Measurements from ENCODE around the gene NAPG.
"Not testable (repeated sequence)": the region's sequence is repeated elsewhere in the genome, so short reads cannot be mapped to it uniquely, and the experiment has no call there.

NAPG gene

GRCh38 chr18:10524507-10525370, 1.1 kb upstream of the NAPG start:
- peak overlapping the region; percentile 86 for H3K4me3 Mint-ChIP-seq
- H3K4me1 Mint-ChIP-seq, result peaks cover 33% of the 10 kb centered on the region
- peak overlapping the region; percentile 72 for H3K27ac Mint-ChIP-seq
- no peaks in the 10 kb centered on the region for H3K9me3 Mint-ChIP-seq
- no peaks in the 10 kb centered on the region for H3K36me3 Mint-ChIP-seq
- ATAC-seq (no peak), DNase-seq (ENCODE audit: low spot score in 2 of 2) (no peak)

DNA sequence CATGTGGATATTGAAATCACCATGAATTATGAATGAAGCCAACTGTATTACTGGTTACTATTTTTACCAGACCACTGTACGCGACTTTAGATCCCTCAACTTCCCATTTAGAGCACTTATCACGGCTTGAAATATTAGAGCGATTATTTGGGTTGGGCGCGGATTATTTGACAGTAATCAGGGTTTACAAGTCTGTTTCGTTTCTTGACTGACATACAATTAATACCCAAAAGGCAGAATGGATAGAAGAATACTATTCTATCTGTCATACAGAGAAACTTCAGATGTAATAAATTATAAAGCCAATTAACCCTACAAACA, 496 bp upstream of the NAPG start:
- H3K36me3 Mint-ChIP-seq, result peaks cover 3% of the 10 kb centered on the region
- ATAC-seq (no peak), DNase-seq (ENCODE audit: low spot score in 2 of 2) (no peak)
- H3K9me3 Mint-ChIP-seq, result no peaks in the 10 kb centered on the region
- H3K4me1 Mint-ChIP-seq, result peaks cover 39% of the 10 kb centered on the region
- H3K4me3 Mint-ChIP-seq, result peak overlapping the region; percentile 86
- H3K27ac Mint-ChIP-seq, result peak overlapping the region; percentile 72

- peaks cover 46% of the 10 kb centered on the region for H3K4me1 Mint-ChIP-seq
- H3K27ac Mint-ChIP-seq, result peak overlapping the region; percentile 90
Observed at GRCh38 chr18:10526561-10526949, 728 bp downstream of the NAPG start.

DNA sequence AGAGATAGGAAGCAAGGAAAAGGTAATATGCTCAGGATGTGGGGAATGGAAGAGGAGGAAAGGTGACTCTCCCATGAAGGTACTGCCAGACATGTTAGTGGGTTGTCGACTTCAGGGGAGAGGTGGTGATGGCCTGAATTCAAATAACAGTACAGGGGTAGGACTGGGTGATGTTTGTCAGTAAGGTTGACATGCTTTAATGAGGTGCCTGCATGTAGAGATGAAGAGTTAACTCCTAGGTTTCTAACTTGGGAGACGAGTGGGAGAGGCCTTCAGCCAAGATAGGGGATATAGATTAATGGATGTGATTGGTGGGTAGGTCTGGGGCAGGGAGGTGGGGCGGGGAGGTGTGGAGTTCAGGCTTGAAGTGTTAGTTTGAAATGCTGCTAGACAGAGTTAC, 2.6 kb downstream of the NAPG start:
- H3K4me1 Mint-ChIP-seq, result peaks cover 46% of the 10 kb centered on the region
- H3K9me3 Mint-ChIP-seq, result no peaks in the 10 kb centered on the region
- DNase-seq (ENCODE audit: low spot score in 2 of 2) (no peak), ATAC-seq (no peak)
- peak overlapping the region; percentile 29 for H3K27ac Mint-ChIP-seq
- peak overlapping the region; percentile 86 for H3K4me3 Mint-ChIP-seq
- H3K36me3 Mint-ChIP-seq, result peaks cover 30% of the 10 kb centered on the region

More at GRCh38 chr18:10526561-10526949, 728 bp downstream of the NAPG start:
- no peaks in the 10 kb centered on the region for H3K9me3 Mint-ChIP-seq
- no peak for ATAC-seq
- no peak for DNase-seq (ENCODE audit: low spot score in 2 of 2)
- peaks cover 13% of the 10 kb centered on the region for H3K36me3 Mint-ChIP-seq
- peak overlapping the region; percentile 86 for H3K4me3 Mint-ChIP-seq

DNA sequence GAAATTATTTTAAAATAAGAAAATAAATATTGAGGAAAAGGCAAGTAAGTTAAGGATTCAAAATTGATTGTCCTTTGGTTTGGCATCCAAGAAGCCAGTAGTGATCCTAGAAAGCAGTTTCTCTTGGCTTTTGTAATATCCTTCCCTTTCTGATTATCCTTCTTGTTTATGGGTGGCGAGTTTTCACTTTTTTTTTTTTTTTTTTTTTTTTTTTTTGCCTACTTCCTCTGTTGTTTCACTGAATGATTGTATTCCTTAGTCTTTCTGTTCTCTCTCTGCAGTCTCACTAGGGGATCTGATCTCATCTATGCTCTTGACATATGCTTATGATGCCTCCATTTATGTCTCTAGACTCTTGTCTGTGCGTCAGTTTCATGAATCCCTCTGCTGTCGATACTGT, 4.2 kb downstream of the NAPG start:
- H3K27ac Mint-ChIP-seq, result peak overlapping the region; percentile 90
- DNase-seq (ENCODE audit: low spot score in 2 of 2), result no peak
- H3K4me1 Mint-ChIP-seq, result peaks cover 38% of the 10 kb centered on the region
- peaks cover 43% of the 10 kb centered on the region for H3K36me3 Mint-ChIP-seq
- ATAC-seq, result no peak
- no peaks in the 10 kb centered on the region for H3K9me3 Mint-ChIP-seq
- peak overlapping the region; percentile 59 for H3K4me3 Mint-ChIP-seq

DNA sequence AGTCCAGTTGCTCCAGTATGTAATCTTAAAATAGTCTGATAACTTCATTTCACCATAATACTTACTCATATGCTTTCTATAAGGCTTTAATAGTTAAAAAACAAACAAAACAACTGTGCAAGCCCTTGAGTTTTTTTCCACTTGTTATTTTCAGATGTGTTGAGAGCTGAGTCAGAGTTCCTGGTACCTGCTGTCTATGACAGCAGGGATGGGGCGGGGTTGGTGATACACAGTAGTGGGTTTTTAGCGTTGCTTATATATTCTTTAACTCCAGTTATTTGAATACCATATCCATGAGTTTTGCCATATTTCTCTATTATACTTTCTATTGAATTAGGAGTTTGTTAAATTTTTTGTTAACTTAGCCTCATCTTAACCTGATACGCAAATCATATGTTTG, 5.0 kb downstream of the NAPG start:
- Mint-ChIP-seq H3K36me3 (peaks cover 43% of the 10 kb centered on the region), H3K9me3 (no peaks in the 10 kb centered on the region), H3K4me1 (peaks cover 34% of the 10 kb centered on the region), H3K27ac (peak overlapping the region; percentile 90), H3K4me3 (peak overlapping the region; percentile 59)
- ATAC-seq, result peak; percentile 75
- DNase-seq (ENCODE audit: low spot score in 2 of 2), result no peak

DNA sequence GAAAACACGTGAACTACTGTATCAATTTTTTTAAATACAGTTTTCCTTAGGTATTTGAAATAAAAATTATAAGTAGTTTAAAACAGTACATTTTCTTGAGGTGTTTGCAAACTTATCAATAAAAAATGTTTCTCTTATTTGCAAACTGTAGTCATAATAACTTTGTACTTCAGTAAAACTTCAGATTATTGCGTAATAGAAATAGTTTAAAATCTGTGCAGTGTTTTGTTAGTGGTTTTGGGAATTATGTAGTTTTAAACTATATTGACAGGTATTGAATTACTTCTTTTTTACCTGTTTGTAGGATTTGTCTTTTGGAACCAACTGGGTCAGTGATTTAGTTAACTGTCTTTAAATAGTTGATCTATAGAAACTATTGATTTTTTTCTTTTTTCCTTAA, 7.3 kb downstream of the NAPG start:
- no peak for DNase-seq (ENCODE audit: low spot score in 2 of 2)
- no peak for ATAC-seq
- Mint-ChIP-seq H3K36me3 (peaks cover 51% of the 10 kb centered on the region), H3K4me3 (no peak overlapping the region), H3K27ac (no peak overlapping the region), H3K4me1 (peaks cover 38% of the 10 kb centered on the region), H3K9me3 (no peaks in the 10 kb centered on the region)

DNA sequence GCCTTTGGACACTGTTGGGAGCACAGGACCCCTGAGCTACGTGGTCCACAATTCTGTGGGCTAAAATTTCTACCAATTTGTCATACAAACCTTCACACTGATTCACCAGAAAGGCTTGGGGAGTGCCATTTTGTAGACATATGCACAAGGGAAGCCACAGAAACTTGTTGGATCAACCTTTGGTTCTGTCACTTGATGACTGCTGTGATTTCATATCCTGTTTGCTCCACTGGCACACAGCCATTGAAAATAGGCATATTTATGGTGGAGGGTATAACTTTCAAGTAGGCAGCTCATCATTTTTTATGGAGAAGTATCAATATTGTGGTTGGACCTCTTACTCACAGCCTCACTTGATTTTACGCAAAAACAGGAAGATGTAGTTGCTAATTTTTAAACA, 10.5 kb downstream of the NAPG start:
- no peaks in the 10 kb centered on the region for H3K9me3 Mint-ChIP-seq
- DNase-seq (ENCODE audit: low spot score in 2 of 2) (no peak), ATAC-seq (peak; percentile 94)
- H3K4me3 Mint-ChIP-seq, result no peak overlapping the region
- peaks cover 69% of the 10 kb centered on the region for H3K36me3 Mint-ChIP-seq
- peaks cover 15% of the 10 kb centered on the region for H3K4me1 Mint-ChIP-seq
- H3K27ac Mint-ChIP-seq, result peak overlapping the region; percentile 63

DNA sequence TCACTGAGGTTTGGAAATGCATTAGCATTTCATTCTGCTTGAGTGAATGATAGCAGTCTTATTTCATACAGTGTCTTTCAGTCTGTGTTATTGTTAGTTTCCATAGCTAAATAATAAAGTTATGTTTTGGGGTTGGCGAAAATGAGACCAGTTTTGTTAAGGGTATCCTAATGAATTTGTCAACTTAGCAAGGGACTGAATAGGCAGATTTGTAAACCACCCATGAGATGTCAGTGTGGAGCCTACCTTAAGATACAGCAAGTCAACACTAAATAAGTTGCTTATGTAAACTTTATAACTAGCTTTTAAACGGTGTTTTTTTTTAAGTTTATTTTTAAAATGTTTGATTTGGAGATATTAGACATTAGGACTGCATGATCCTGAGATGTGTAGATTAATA, 11.9 kb downstream of the NAPG start:
- DNase-seq (ENCODE audit: low spot score in 2 of 2), result no peak
- no peak overlapping the region for H3K27ac Mint-ChIP-seq
- peaks cover 15% of the 10 kb centered on the region for H3K4me1 Mint-ChIP-seq
- no peaks in the 10 kb centered on the region for H3K9me3 Mint-ChIP-seq
- ATAC-seq, result no peak
- H3K36me3 Mint-ChIP-seq, result peaks cover 71% of the 10 kb centered on the region
- H3K4me3 Mint-ChIP-seq, result no peak overlapping the region

DNA sequence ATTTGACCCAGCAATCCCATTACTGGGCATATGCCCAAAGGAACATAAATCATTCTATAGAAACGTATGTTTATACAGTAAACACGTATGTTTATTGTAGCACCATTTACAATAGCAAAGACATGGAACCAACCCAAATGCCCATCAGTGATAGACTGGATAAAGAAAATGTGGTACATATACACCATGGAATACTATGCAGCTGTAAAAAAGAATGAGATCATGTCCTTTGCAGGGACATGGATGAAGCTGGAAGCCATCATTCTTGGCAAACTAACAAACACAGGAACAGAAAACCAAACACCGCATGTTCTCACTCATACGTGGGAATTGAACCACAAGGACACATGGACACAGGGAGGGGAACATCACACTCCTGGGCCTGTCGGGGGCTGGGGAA, 13.3 kb downstream of the NAPG start:
- H3K4me1 Mint-ChIP-seq, result peaks cover 15% of the 10 kb centered on the region
- not testable (repeated sequence) for DNase-seq (ENCODE audit: low spot score in 2 of 2); ATAC-seq; H3K9me3 Mint-ChIP-seq; H3K4me3 Mint-ChIP-seq; H3K27ac Mint-ChIP-seq
- H3K36me3 Mint-ChIP-seq, result peaks cover 71% of the 10 kb centered on the region

- Mint-ChIP-seq H3K4me3 (no peak overlapping the region), H3K27ac (no peak overlapping the region), H3K9me3 (no peaks in the 10 kb centered on the region), H3K4me1 (no peaks in the 10 kb centered on the region), H3K36me3 (peaks cover 93% of the 10 kb centered on the region)
- DNase-seq (ENCODE audit: low spot score in 2 of 2) (no peak), ATAC-seq (no peak)
Observed at GRCh38 chr18:10543277-10543676, 17.4 kb downstream of the NAPG start.

DNA sequence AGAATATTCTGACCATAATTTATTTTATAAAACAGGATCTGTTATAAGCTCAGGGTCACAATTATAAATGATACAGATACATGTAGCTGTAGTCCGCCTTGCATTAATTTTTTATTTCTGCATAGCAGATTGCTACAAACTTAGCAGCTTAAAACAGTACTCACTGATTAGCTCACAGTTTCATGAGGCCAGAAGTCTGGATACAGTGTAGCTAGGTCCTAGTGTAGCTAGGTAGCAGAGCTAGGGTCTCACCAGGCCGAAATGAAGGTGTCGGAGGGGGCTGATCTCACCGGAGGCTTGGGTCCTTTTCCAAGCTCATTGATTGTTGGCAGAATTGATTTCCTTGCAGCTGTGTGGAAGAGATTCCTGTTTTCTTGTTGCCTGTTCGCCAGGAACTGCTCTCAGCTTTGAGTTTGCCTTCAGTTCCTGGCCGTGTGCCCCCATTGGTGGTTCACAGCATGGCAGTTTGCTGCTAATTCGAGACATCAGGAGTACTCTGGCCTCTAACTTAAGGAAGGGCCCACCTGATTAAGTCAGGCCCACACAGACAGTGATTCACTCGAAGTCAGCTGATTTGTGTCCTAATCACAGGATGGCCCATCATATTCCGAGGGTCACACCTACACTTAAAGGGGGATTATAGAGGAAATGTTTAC, 18.4 kb downstream of the NAPG start:
- H3K4me1 Mint-ChIP-seq, result no peaks in the 10 kb centered on the region
- H3K9me3 Mint-ChIP-seq, result no peaks in the 10 kb centered on the region
- peaks cover 95% of the 10 kb centered on the region for H3K36me3 Mint-ChIP-seq
- DNase-seq (ENCODE audit: low spot score in 2 of 2) (no peak), ATAC-seq (no peak)
- H3K4me3 Mint-ChIP-seq, result no peak overlapping the region
- no peak overlapping the region for H3K27ac Mint-ChIP-seq

DNA sequence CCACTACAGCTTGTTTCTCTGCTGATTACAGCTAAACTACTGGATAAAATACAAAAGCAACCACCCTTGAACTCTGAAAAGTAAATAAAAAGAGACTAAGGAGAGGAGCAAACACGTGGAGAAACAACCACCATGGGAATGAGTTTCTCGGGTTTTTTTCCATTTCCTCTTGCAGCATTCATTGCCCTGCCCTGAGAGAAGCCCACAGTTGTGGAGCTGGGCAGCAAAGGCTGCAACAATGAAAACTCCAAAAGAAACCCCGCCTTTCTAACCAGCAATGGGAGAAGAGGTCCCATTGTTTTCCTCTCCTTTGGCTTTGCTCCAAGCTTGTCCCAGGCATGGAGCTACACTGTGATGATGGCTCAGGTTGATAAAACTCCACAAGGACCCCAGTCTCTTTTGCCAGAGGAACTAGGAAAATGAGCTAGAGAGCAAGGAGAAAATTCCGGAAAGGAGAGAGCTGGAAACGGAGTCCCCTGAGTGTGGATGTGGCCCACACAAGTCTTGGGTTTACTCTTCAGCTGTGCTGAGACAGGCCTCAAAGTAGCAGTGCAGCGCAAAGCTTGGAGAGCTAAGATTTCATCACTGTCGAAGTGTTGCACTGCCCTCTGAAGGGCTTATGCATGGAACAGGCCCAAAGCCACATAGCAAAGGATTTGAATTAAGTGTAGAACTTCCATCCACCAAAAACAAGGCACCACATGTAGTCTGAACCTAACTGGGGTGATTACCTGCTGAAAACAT, 20.9 kb downstream of the NAPG start:
- no peak for ATAC-seq
- H3K4me1 Mint-ChIP-seq, result no peaks in the 10 kb centered on the region
- peaks cover 95% of the 10 kb centered on the region for H3K36me3 Mint-ChIP-seq
- peak overlapping the region; percentile 48 for H3K27ac Mint-ChIP-seq
- no peak overlapping the region for H3K4me3 Mint-ChIP-seq
- no peak for DNase-seq (ENCODE audit: low spot score in 2 of 2)
- no peaks in the 10 kb centered on the region for H3K9me3 Mint-ChIP-seq

DNA sequence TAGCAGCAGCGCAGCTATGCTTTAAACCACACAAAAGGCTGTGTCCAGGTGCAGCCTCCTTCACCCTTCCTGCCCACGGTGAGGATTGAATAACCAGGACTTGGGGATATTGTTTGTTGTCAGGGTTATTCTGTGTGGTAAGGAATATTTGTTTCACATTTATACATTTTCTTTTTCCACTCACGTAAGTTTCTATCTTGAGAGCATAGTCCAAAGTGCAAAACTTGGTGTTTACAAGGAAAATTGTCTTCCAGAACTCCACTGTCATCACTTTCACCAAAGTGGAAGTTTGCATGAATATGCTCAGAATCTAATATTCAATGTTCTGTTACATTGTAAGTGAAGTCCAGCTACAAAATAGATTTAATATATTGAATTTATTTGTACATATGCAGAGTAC, 26.4 kb downstream of the NAPG start:
- Mint-ChIP-seq H3K36me3 (peaks cover 89% of the 10 kb centered on the region), H3K4me3 (no peak overlapping the region), H3K27ac (no peak overlapping the region), H3K9me3 (no peaks in the 10 kb centered on the region), H3K4me1 (no peaks in the 10 kb centered on the region)
- no peak for ATAC-seq
- no peak for DNase-seq (ENCODE audit: low spot score in 2 of 2)

- peak in 1 of 2 donors; percentile 30 for DNase-seq (ENCODE audit: low spot score in 2 of 2)
- not testable (repeated sequence) for H3K9me3 Mint-ChIP-seq, ATAC-seq, H3K27ac Mint-ChIP-seq, H3K4me3 Mint-ChIP-seq
- Mint-ChIP-seq H3K36me3 (peaks cover 54% of the 10 kb centered on the region), H3K4me1 (peaks cover 12% of the 10 kb centered on the region)
Observed at GRCh38 chr18:10556251-10556650, 30.4 kb downstream of the NAPG start.

Data from stimulated activated effector memory CD8-positive, alpha-beta T cell treated with anti-CD3 and anti-CD28 coated beads, Interleukin-12 subunit alpha, Interleukin-12 subunit beta, amount 100 ng/mL, for 72 hours (primary cell).